Stimulated activated CD8-positive, alpha-beta memory T cell treated with anti-CD3 and anti-CD28 coated beads, Interleukin-4, amount 100 ng/mL, for 4 hours (primary cell): ENCODE measurements around the gene LITAF.

ENCODE experiments used
- DNase-seq, 2 donors: peaks; one replicate each; pipeline ENCODE4 v3.0.0-alpha.2; 2020; ENCODE audit warnings: low read depth in 2 of 2, low spot score in 1 of 2

LITAF gene

GRCh38 chr16:11586856-11587642 lies at the start of gene LITAF:
LITAF (minus strand) TSS chr16:11586919; CDS start chr16:11556730, 30,189 bp downstream.
- peak in 1 of 2 donors; percentile 40 for DNase-seq

- DNase-seq: no peak
Measured at GRCh38 chr16:11636172-11636721, 49.5 kb upstream of the LITAF start.

GRCh38 chr16:11635679-11636171 lies 49.0 kb upstream of the LITAF start:
- no peak for DNase-seq

- no peak for DNase-seq
Measured at GRCh38 chr16:11635113-11635652, 48.5 kb upstream of the LITAF start.

GRCh38 chr16:11634312-11634711 lies 47.6 kb upstream of the LITAF start:
- no peak for DNase-seq

GRCh38 chr16:11633113-11633512 lies 46.4 kb upstream of the LITAF start:
- no peak for DNase-seq

- DNase-seq: no peak
Measured at GRCh38 chr16:11632455-11632939, 45.8 kb upstream of the LITAF start.

- DNase-seq: no peak
Measured at GRCh38 chr16:11631214-11631613, 44.5 kb upstream of the LITAF start.

- DNase-seq: no peak
Measured at GRCh38 chr16:11630768-11631056, 44.0 kb upstream of the LITAF start.

- DNase-seq: no peak
Measured at GRCh38 chr16:11630046-11630767, 43.5 kb upstream of the LITAF start.

GRCh38 chr16:11629071-11630030 lies 42.6 kb upstream of the LITAF start:
- DNase-seq: no peak

- DNase-seq: no peak
Measured at GRCh38 chr16:11627822-11628457, 41.2 kb upstream of the LITAF start.

GRCh38 chr16:11627292-11627663 lies 40.6 kb upstream of the LITAF start:
- no peak for DNase-seq

- DNase-seq: no peak
Measured at GRCh38 chr16:11626657-11627291, 40.1 kb upstream of the LITAF start.

- no peak for DNase-seq
Measured at GRCh38 chr16:11625769-11626168, 39.0 kb upstream of the LITAF start.

- DNase-seq: no peak
Measured at GRCh38 chr16:11624636-11625607, 38.2 kb upstream of the LITAF start.

- no peak for DNase-seq
Measured at GRCh38 chr16:11624205-11624604, 37.5 kb upstream of the LITAF start.

GRCh38 chr16:11621920-11622651 lies 35.4 kb upstream of the LITAF start:
- DNase-seq: peak in 1 of 2 donors; percentile 20
